GM10266 (cell line): Measurements from ENCODE around the gene STAT2.

Experiments
- DNase-seq: peaks from one replicate; pipeline ENCODE4 v3.0.0; 2012; ENCODE audit errors: extremely low spot score
- CTCF ChIP-seq: IDR thresholded peaks from 2 replicates; pipeline ENCODE4 v1.5.1; 2012; ENCODE audit warnings: mild to moderate bottlenecking, low read depth; ENCODE audit not compliant: control insufficient read depth, insufficient read depth; ENCODE audit errors: missing control alignments

STAT2 gene

GRCh38 chr12:56389412-56389811 lies 29.5 kb upstream of the STAT2 start:
- no peak for TF ChIP-seq CTCF
- no peak for DNase-seq

- TF ChIP-seq CTCF = no peak
- no peak for DNase-seq
Observed at GRCh38 chr12:56387152-56387736, 27.3 kb upstream of the STAT2 start.

- DNase-seq = no peak
- no peak for TF ChIP-seq CTCF
Observed at GRCh38 chr12:56385873-56386272, 26.0 kb upstream of the STAT2 start.

GRCh38 chr12:56382611-56383010 lies 22.7 kb upstream of the STAT2 start:
- TF ChIP-seq CTCF = no peak
- no peak for DNase-seq

DNA sequence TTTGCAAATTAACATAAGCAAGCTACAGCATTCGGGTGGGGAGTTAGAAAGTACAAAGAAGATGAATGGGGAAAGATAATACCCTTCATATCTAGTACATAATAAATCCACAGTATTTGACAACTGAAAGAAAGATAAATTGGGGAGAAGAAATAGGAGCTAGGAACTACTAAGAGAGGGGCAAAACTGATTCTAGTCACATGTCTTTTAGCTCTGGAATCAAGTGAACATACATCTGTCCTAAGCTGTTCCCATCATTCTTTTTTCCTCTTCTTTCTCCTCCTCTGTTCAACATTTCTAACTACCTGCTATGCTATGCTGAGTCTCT lies 18.0 kb upstream of the STAT2 start:
- no peak for DNase-seq
- TF ChIP-seq CTCF = no peak

DNA sequence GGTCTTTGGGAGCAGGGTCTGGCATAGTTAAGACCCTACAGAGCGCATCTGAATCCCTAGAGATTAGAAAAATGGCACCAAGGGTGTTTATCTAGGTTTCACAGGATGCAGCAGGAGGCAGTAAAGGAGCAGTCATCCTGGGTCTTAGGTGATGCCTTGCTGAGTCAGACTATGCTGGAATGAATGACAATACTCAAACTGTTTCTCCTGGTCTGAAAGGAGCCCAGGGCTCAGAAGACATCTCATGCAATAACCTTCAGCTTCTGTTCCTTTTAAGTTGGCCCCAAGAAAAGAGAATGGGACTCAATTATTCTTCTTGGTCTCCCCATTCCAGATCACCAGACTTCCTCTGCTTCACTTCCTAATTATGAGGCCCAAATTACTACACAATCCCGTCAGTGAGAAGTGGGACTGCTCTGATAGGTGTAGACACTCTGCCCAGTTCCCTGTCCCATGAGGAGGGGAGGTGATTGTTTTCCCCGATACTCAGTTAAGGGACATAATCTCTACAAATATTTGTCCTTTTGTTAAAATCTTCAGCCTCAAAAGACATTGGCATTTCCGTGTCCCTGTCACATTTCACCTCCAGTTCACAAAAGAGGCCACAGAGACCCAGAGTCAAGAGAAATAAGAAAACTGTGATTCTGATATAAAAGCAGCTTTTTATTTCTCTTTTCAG lies 17.5 kb upstream of the STAT2 start:
- no peak for DNase-seq
- peak; percentile 9 for TF ChIP-seq CTCF

- TF ChIP-seq CTCF = no peak
- no peak for DNase-seq
Observed at GRCh38 chr12:56375598-56376434, 15.9 kb upstream of the STAT2 start.
